Neuronal stem cell (in vitro differentiated cells): ENCODE measurements around the gene CREB5.
"Not testable (repeated sequence)": the region's sequence is repeated elsewhere in the genome, so short reads cannot be mapped to it uniquely, and the experiment has no call there.

Experiments used
- DNase-seq: peaks from one replicate; pipeline ENCODE4 v3.0.0-alpha.2; 2013; ENCODE audit warnings: low spot score
- H2AFZ ChIP-seq: one replicate; pipeline ENCODE4 v1.6.1; 2013; ENCODE audit warnings: mild to moderate bottlenecking, low read length, inconsistent platforms
- H2AK5ac ChIP-seq: 2 replicates; pipeline ENCODE4 v1.6.1; 2013; ENCODE audit warnings: low read depth, mild to moderate bottlenecking, inconsistent platforms, low read length, moderate library complexity, mixed read lengths
- H2BK120ac ChIP-seq: 2 replicates; pipeline ENCODE4 v1.6.1; 2013; ENCODE audit warnings: low read depth, mild to moderate bottlenecking, inconsistent platforms, low read length, moderate library complexity, mixed read lengths
- H2BK12ac ChIP-seq: one replicate; pipeline ENCODE4 v1.6.1; 2013; ENCODE audit warnings: low read length, inconsistent platforms
- H2BK15ac ChIP-seq: 2 replicates; pipeline ENCODE4 v1.6.1; 2013; ENCODE audit warnings: mild to moderate bottlenecking, low read length, inconsistent platforms, mixed read lengths
- H2BK5ac ChIP-seq: one replicate; pipeline ENCODE4 v1.6.1; 2013; ENCODE audit warnings: inconsistent platforms, mild to moderate bottlenecking, low read length, moderate library complexity
- H3K14ac ChIP-seq: one replicate; pipeline ENCODE4 v1.6.1; 2013; ENCODE audit warnings: low read length, inconsistent platforms
- H3K18ac ChIP-seq: 2 replicates; pipeline ENCODE4 v1.6.1; 2013; ENCODE audit warnings: low read length, inconsistent platforms
- H3K23ac ChIP-seq: 2 replicates; pipeline ENCODE4 v1.6.1; 2013; ENCODE audit warnings: low read depth, mild to moderate bottlenecking, mixed read lengths, low read length, inconsistent platforms; ENCODE audit not compliant: poor library complexity
- H3K27ac ChIP-seq: replicated peaks from 3 replicates; pipeline ENCODE4 v1.5.1; 2013; ENCODE audit warnings: low read length, inconsistent platforms
- H3K27me3 ChIP-seq, 3 experiments: 2 replicates each; pipeline ENCODE4 v1.6.1; 2013; ENCODE audit warnings: low read length in 3 of 3, mild to moderate bottlenecking in 2 of 3, inconsistent platforms in 1 of 3, low read depth in 1 of 3, mixed read lengths in 1 of 3, moderate library complexity in 1 of 3; ENCODE audit not compliant: control insufficient read depth in 3 of 3, insufficient read depth in 3 of 3
- H3K36me3 ChIP-seq, 2 donors: replicated peaks in 1 of 2; 2 replicates each; pipeline ENCODE4 v1.6.1; 2013; ENCODE audit warnings: low read length in 2 of 2; ENCODE audit not compliant: control insufficient read depth in 2 of 2, insufficient read depth in 2 of 2
- H3K4ac ChIP-seq: 2 replicates; pipeline ENCODE4 v1.6.1; 2013; ENCODE audit warnings: inconsistent platforms, mild to moderate bottlenecking, low read length, moderate library complexity
- H3K4me1 ChIP-seq, 2 donors: 1 replicate in 1 of 2; 2 replicates in 1 of 2; pipeline ENCODE4 v1.6.1; 2013; ENCODE audit warnings: low read length in 2 of 2, low read depth in 1 of 2; ENCODE audit not compliant: control insufficient read depth in 2 of 2, insufficient read depth in 1 of 2
- H3K4me2 ChIP-seq: one replicate; pipeline ENCODE4 v1.6.1; 2013; ENCODE audit warnings: mild to moderate bottlenecking, low read length, inconsistent platforms; ENCODE audit not compliant: insufficient read depth, poor library complexity, severe bottlenecking
- H3K4me3 ChIP-seq, 2 donors: 2 replicates each; pipeline ENCODE4 v1.5.1; 2013; ENCODE audit warnings: low read length in 2 of 2, mild to moderate bottlenecking in 2 of 2, inconsistent platforms in 1 of 2, moderate library complexity in 1 of 2
- H3K79me1 ChIP-seq: one replicate; pipeline ENCODE4 v1.6.1; 2013; ENCODE audit warnings: low read depth, mild to moderate bottlenecking, inconsistent platforms, low read length, moderate library complexity
- H3K9ac ChIP-seq: one replicate; pipeline ENCODE4 v1.6.1; 2013; ENCODE audit warnings: mild to moderate bottlenecking, low read depth, low read length, inconsistent platforms; ENCODE audit not compliant: poor library complexity
- H3K9me3 ChIP-seq, 2 donors: replicated peaks in 1 of 2; 2 replicates each; pipeline versions ENCODE3 to v1.6.1; 2013; ENCODE audit warnings: low read length in 2 of 2, mild to moderate bottlenecking in 2 of 2, inconsistent platforms in 1 of 2, low read depth in 1 of 2, mixed read lengths in 1 of 2, moderate library complexity in 1 of 2; ENCODE audit not compliant: control insufficient read depth in 2 of 2, insufficient read depth in 1 of 2
- H4K8ac ChIP-seq: one replicate; pipeline ENCODE4 v1.6.1; 2013; ENCODE audit warnings: low read depth, mild to moderate bottlenecking, inconsistent platforms, low read length, moderate library complexity
- H4K91ac ChIP-seq: one replicate; pipeline ENCODE4 v1.6.1; 2013; ENCODE audit warnings: low read length, low read depth, mild to moderate bottlenecking, inconsistent platforms; ENCODE audit not compliant: poor library complexity
- WGBS, 2 donors: extraction: QIAGEN DNeasy Blood & Tissue Kit; methylation state at CpG; one replicate each; pipeline ENCODE4 v1.1.7; 2013; ENCODE audit warnings: missing lambda C conversion rate in 2 of 2, mixed read lengths in 1 of 2; ENCODE audit not compliant: insufficient read length in 2 of 2, insufficient replicate concordance in 1 of 2; ENCODE audit errors: extremely low coverage in 2 of 2; 5-methylcytosine and 5-hydroxymethylcytosine counted together

The CREB5 gene

GRCh38 chr7:28818996-28819395, 406.7 kb downstream of the CREB5 start:
- no peak overlapping the region for H3K4me2 ChIP-seq
- no peak overlapping the region for H2BK5ac ChIP-seq
- no peak for DNase-seq
- H3K79me1 ChIP-seq: no peaks in the 10 kb centered on the region
- no peak overlapping the region for H2AK5ac ChIP-seq
- H4K8ac ChIP-seq: no peak overlapping the region
- no peak overlapping the region for H3K27ac ChIP-seq
- no peak overlapping the region for H2BK15ac ChIP-seq
- no peak overlapping the region for H2BK12ac ChIP-seq
- no peak overlapping the region for H2BK120ac ChIP-seq
- H3K9ac ChIP-seq: no peak overlapping the region
- peaks cover 4 to 19% of the 10 kb centered on the region in 2 donors for H3K4me1 ChIP-seq
- no peaks in the 10 kb centered on the region for H3K9me3 ChIP-seq
- no CpG with 5 or more reads among the region's 5 CpGs for WGBS, 2 donors
- H3K23ac ChIP-seq: no peak overlapping the region
- H3K4ac ChIP-seq: no peak overlapping the region
- no peak overlapping the region for H4K91ac ChIP-seq
- H3K27me3 ChIP-seq: no peaks in the 10 kb centered on the region
- no peak overlapping the region for H3K14ac ChIP-seq
- H3K4me3 ChIP-seq: no peak overlapping the region
- peaks cover 2 to 60% of the 10 kb centered on the region in 2 donors for H3K36me3 ChIP-seq
- no peak overlapping the region for H3K18ac ChIP-seq
- H2AFZ ChIP-seq: no peak overlapping the region

- Histone ChIP-seq H4K8ac (no peak overlapping the region), H3K27ac (no peak overlapping the region), H2AK5ac (no peak overlapping the region), H3K4ac (no peak overlapping the region), H2BK12ac (no peak overlapping the region), H3K4me2 (no peak overlapping the region), H2BK5ac (no peak overlapping the region), H2BK120ac (no peak overlapping the region), H2AFZ (peak overlapping the region; percentile 9), H3K9me3 (no peaks in the 10 kb centered on the region), H3K14ac (no peak overlapping the region), H3K18ac (no peak overlapping the region), H3K4me1 (peaks cover 7 to 21% of the 10 kb centered on the region in 2 donors), H3K36me3 (peaks cover 2 to 35% of the 10 kb centered on the region in 2 donors), H3K27me3 (no peaks in the 10 kb centered on the region), H2BK15ac (no peak overlapping the region), H3K9ac (no peak overlapping the region), H3K79me1 (no peaks in the 10 kb centered on the region), H3K4me3 (no peak overlapping the region), H4K91ac (no peak overlapping the region), H3K23ac (no peak overlapping the region)
- DNase-seq: peak; percentile 8
- WGBS, 2 donors: no CpG with 5 or more reads among the region's 3 CpGs
Observed at GRCh38 chr7:28823582-28823981, 411.3 kb downstream of the CREB5 start.

GRCh38 chr7:28825817-28826448, 413.6 kb downstream of the CREB5 start:
- not testable (repeated sequence) for H3K4me2 ChIP-seq, H2BK120ac ChIP-seq, H3K9me3 ChIP-seq, H3K27ac ChIP-seq, H3K18ac ChIP-seq, H2BK15ac ChIP-seq, H2BK12ac ChIP-seq, DNase-seq, H3K27me3 ChIP-seq, H4K8ac ChIP-seq, H2BK5ac ChIP-seq, H3K79me1 ChIP-seq, H3K4me3 ChIP-seq, H2AK5ac ChIP-seq, H4K91ac ChIP-seq, H3K4ac ChIP-seq, H2AFZ ChIP-seq, H3K23ac ChIP-seq, H3K9ac ChIP-seq, H3K14ac ChIP-seq
- WGBS, 2 donors: no CpG with 5 or more reads among the region's 8 CpGs
- peaks cover 7 to 21% of the 10 kb centered on the region in 2 donors for H3K4me1 ChIP-seq
- peaks cover 0 to 12% of the 10 kb centered on the region in 2 donors for H3K36me3 ChIP-seq

- H3K9me3 ChIP-seq: no peaks in the 10 kb centered on the region
- H3K9ac ChIP-seq: no peak overlapping the region
- no peak overlapping the region for H4K91ac ChIP-seq
- no peak overlapping the region for H2BK5ac ChIP-seq
- no peak overlapping the region for H2BK15ac ChIP-seq
- H3K27ac ChIP-seq: no peak overlapping the region
- no peak overlapping the region for H2BK12ac ChIP-seq
- H3K4me3 ChIP-seq: no peak overlapping the region
- H3K79me1 ChIP-seq: no peaks in the 10 kb centered on the region
- no peak overlapping the region for H2BK120ac ChIP-seq
- DNase-seq: no peak
- H2AFZ ChIP-seq: no peak overlapping the region
- no peaks in the 10 kb centered on the region for H3K27me3 ChIP-seq
- no peak overlapping the region for H3K4me2 ChIP-seq
- no peak overlapping the region for H3K18ac ChIP-seq
- no peaks in the 10 kb centered on the region for H3K36me3 ChIP-seq
- H3K23ac ChIP-seq: no peak overlapping the region
- H3K4ac ChIP-seq: no peak overlapping the region
- no peak overlapping the region for H2AK5ac ChIP-seq
- no peaks in the 10 kb centered on the region for H3K4me1 ChIP-seq
- no peak overlapping the region for H3K14ac ChIP-seq
- H4K8ac ChIP-seq: no peak overlapping the region
- no CpG with 5 or more reads among the region's 1 CpG for WGBS, 2 donors
Observed at GRCh38 chr7:28830846-28831245, 418.5 kb downstream of the CREB5 start.
